Neural cell (in vitro differentiated cells): Measurements from ENCODE around the gene APMAP.

Source experiments
- EP300 ChIP-seq: fragments of 450-650 bp; conservative IDR thresholded peaks from 2 replicates; pipeline ENCODE4 v1.6.1; 2014; ENCODE audit warnings: antibody characterized with exemption, mild to moderate bottlenecking, moderate library complexity; ENCODE audit not compliant: poor library complexity, severe bottlenecking
- EZH2 ChIP-seq: fragments of 200-600, 300-800 bp; shearing (Covaris generic), sonication (generic); IDR thresholded peaks from 2 replicates; pipeline ENCODE4 v1.6.1; 2014; ENCODE audit warnings: antibody characterized with exemption, low read length, borderline replicate concordance, mild to moderate bottlenecking; ENCODE audit not compliant: insufficient read depth, poor library complexity, severe bottlenecking
- MXI1 ChIP-seq: fragments of 450-650 bp; conservative IDR thresholded peaks from 2 replicates; pipeline ENCODE4 v1.6.1; 2014; ENCODE audit warnings: antibody characterized with exemption, mild to moderate bottlenecking; ENCODE audit not compliant: poor library complexity, severe bottlenecking
- POLR2AphosphoS5 ChIP-seq: IDR thresholded peaks from 2 replicates; pipeline ENCODE4 v1.6.1; 2012
- RAD21 ChIP-seq: fragments of 450-650 bp; conservative IDR thresholded peaks from 2 replicates; pipeline ENCODE4 v1.6.1; 2014; ENCODE audit warnings: antibody characterized with exemption, mild to moderate bottlenecking, moderate library complexity
- SMC3 ChIP-seq: fragments of 450-650 bp; conservative IDR thresholded peaks from 2 replicates; pipeline ENCODE4 v1.6.1; 2014; ENCODE audit warnings: antibody characterized with exemption, mild to moderate bottlenecking, moderate library complexity; ENCODE audit not compliant: poor library complexity
- TAF1 ChIP-seq: IDR thresholded peaks from 2 replicates; pipeline ENCODE4 v1.6.1; 2012; ENCODE audit warnings: low read depth
- TF ChIP-seq, protein P1 (sequence below): fragments of 450-650 bp; IDR thresholded peaks from 2 replicates; pipeline ENCODE4 v1.5.1; 2014; ENCODE audit warnings: antibody characterized with exemption, mild to moderate bottlenecking, moderate library complexity; ENCODE audit not compliant: poor library complexity, severe bottlenecking

DNA sequence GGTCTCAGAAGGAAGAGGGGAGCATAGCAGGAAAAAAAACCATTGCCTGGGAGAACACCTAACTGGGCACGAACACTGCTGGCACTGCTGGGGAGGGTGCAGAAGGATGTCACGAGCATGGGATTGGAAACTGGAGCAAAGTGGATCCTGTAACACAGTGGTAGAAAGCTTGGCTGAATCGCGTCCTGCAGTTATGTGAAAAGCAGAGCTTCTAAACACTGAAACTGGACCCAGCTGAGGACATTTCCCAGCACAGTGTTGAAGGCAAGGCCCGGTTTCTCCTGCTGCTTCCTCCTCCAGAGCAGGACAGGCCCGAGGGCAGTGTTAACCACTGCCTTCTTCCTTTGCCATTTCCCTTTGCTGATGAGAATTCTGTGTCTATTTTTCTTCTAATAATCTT, 6.7 kb downstream of the APMAP start:
- TF ChIP-seq, protein P1, sequence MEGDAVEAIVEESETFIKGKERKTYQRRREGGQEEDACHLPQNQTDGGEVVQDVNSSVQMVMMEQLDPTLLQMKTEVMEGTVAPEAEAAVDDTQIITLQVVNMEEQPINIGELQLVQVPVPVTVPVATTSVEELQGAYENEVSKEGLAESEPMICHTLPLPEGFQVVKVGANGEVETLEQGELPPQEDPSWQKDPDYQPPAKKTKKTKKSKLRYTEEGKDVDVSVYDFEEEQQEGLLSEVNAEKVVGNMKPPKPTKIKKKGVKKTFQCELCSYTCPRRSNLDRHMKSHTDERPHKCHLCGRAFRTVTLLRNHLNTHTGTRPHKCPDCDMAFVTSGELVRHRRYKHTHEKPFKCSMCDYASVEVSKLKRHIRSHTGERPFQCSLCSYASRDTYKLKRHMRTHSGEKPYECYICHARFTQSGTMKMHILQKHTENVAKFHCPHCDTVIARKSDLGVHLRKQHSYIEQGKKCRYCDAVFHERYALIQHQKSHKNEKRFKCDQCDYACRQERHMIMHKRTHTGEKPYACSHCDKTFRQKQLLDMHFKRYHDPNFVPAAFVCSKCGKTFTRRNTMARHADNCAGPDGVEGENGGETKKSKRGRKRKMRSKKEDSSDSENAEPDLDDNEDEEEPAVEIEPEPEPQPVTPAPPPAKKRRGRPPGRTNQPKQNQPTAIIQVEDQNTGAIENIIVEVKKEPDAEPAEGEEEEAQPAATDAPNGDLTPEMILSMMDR, result no peak
- no peak for TF ChIP-seq MXI1
- TF ChIP-seq EP300, result no peak
- TF ChIP-seq SMC3, result no peak
- TF ChIP-seq POLR2AphosphoS5, result no peak
- no peak for TF ChIP-seq EZH2
- no peak for TF ChIP-seq TAF1
- TF ChIP-seq RAD21, result no peak
